Right ventricle myocardium superior (tissue), 1 donor: Measurements from ENCODE around the gene NIP7. TPM values are rescaled to one million over a fixed set of nuclear protein-coding genes. Genes with fewer than 3 reads are reported as not detected.
A peak's percentile ranks its signal among the peaks of the same experiment; 100 is the strongest.
"Not testable (repeated sequence)": the region's sequence is repeated elsewhere in the genome, so short reads cannot be mapped to it uniquely, and the experiment has no call there.

ENCODE experiments used
- ATAC-seq: fragments of 200-7000 bp; cut with Tn5 transposase; one replicate; pipeline ENCODE4 v1.9.1; 2020; ENCODE audit warnings: mild to moderate bottlenecking; ENCODE audit not compliant: poor library complexity
- DNase-seq: peaks from one replicate; pipeline ENCODE4 v3.0.0-alpha.2; 2020
- intact Hi-C: fragments of 100-400 bp; cut with DNase I; formaldehyde crosslinking; loops from one replicate; pipeline ENCODE4 v1.11.2; 2022
- total RNA-seq: library from RNA; stranded (reverse); fragmentation: NEBNext Ultra II Directional; extraction: Animal tissue kit (Norgen Biotek cat#: 25700); gene quantifications from one replicate; pipeline ENCODE4 v1.2.1, GENCODE V29; 2021
- donor health status: DM: no; HTN: yes; CAD: no; lungs with severe emphysema.

Gene NIP7
- total RNA-seq, 1 donor from 2014 or later, result 7.3 TPM

GRCh38 chr16:69330286-69331109 is 9.1 kb upstream of the NIP7 start, which contains the start of gene PDF:
Gene PDF (minus strand): TSS chr16:69330588. CDS start chr16:69330570, 18 bp downstream.
- DNase-seq (peak; percentile 96), ATAC-seq (peak; percentile 99)
- intact Hi-C loops, result no loop called here

DNA sequence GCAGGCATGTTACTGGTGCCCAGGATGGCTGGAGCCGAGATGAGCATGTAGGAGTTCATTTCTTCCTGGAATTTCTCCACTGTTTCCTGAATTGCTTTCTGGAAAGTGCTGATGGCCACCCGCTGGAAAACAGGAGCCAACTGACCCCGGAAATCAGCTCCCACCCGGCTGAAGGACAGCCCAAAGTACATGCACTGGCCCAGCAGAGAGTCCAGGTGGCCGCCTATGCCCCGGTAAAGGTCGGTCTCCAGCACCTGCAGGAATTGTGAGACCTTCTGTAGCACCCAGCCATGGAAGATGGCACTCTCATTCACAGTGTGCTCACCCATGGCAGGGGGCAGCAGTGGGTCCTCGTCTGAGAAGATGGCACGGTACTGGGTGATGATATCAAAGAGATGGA is 4.9 kb upstream of the NIP7 start:
- DNase-seq (no peak), ATAC-seq (no peak)
- intact Hi-C loops, result no loop called here

GRCh38 chr16:69338557-69339288 is 849 bp upstream of the NIP7 start:
- intact Hi-C loops, result no loop called here
- no peak for DNase-seq

GRCh38 chr16:69340095-69340644 is 598 bp downstream of the NIP7 start:
- ATAC-seq (no peak), DNase-seq (no peak)
- intact Hi-C loops, result no loop called here

More at GRCh38 chr16:69338557-69339288, 849 bp upstream of the NIP7 start:
- ATAC-seq, result no peak

GRCh38 chr16:69344171-69344570 is 4.6 kb downstream of the NIP7 start:
- intact Hi-C loops, result no loop called here
- DNase-seq (no peak), ATAC-seq (no peak)

GRCh38 chr16:69345923-69346322 is 6.4 kb downstream of the NIP7 start:
- intact Hi-C loops, result no loop called here
- ATAC-seq (no peak), DNase-seq (no peak)

- intact Hi-C loops, result no loop called here
- no peak for DNase-seq
- ATAC-seq, result no peak
Measured at GRCh38 chr16:69346683-69347082, 7.1 kb downstream of the NIP7 start.

DNA sequence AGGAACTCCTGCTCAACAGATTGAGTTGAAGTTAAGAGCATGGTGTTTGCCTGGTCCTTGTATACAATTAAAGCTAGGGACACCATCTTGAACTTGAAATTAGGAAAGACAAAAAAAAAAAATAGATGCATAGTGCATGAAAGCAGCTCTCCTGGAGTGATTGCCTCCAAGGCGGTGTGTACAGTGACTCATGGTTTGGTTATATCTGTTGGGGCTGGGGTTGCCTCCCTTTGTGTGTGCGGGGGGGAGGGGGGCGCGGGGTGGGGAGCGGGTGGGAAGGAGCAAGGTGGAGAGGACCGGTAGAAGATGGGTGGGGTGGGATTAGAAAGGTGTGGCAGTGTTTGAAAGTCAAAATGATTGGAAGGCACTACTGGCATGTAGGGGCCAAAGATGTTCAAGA is 8.7 kb downstream of the NIP7 start:
- intact Hi-C loops, result no loop called here
- no peak for ATAC-seq
- DNase-seq, result no peak

DNA sequence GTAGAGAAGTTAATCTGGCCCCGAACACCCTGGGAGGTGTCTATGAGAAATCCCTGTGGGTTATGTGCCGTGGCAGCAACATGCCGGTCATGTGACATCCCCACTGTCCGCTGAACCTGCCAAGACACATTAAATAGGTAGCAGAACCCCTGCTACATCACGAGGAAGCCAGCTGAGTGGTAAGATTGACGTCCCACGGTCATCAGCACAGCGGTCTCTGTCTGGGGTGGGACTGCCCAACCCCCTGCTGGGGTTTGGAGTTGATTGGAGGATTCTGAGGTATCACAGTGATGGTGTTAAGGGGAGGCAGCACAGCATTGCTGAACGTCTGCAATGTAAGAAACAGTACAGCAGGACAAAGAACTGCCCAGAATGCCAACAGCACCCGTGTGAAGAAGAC is 10.0 kb downstream of the NIP7 start:
- ATAC-seq, result no peak
- intact Hi-C loops, result no loop called here
- no peak for DNase-seq

DNA sequence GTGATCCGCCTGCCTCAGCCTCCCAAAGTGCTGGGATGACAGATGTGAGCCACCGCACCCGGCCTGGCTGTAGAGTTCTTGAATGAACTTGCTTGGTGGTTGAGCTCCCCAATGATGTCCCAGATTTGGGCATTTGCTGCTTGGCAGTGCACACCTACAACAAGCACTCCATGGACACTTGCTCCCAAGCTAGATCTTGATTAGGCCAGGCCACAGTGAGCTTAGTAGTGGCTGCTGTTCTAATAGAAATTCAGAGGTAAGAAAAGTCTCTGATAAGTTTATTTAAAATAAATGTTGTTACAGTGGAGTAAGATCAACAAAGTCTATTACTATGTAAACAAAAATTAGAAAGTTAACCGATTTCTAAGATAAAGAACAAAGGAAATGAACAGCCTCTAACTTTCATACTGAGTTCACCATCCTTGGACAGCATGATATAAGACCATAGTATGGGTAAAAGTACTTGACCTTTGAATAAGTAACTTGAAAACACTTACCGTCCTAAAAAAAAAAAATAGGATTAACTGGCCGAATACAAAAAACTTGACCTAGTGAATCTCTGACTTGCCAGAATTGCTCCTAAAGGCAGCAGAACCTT is 11.1 kb downstream of the NIP7 start:
- ATAC-seq (no peak), DNase-seq (no peak)
- intact Hi-C loops, result no loop called here

DNA sequence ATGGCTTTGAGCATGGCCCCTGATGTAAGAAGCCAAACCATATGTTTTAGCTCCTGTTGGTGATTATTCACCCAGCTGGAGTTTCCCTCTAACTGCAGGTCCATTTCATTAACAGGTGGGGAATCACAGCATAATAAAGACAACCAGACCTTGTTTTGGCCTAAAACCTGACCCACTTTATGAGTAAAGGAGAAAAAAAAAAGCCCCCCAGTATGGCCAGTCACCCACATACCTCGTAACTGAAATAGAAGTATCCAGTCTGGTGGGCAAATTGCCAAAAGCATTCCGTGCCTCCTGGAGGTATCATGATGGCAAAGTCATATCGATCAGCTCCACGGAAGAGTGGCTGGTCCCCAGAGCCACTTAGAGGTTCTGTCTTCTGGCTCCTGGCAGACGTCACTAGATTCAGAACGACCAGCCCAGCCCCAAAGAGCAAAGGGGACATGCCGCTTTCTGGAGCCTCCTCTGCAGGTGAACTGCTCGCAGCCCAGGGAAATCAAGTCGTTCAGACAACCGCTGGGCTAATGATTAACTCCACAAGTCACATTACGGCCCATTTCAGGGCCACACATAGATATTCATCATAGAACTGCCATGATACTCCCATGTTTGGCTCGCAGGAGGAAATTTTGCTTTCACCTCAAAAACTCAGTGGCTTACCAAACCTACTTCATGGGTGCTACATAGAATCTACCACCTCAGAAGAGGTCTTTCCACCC is 11.9 kb downstream of the NIP7 start, which contains the start of gene TMED6:
TSS of gene TMED6 (minus strand) at position 478 of the 719 bp plus-strand sequence. CDS start at position 445, 33 bp downstream.
- intact Hi-C loops, result no loop called here
- no peak for DNase-seq
- ATAC-seq, result no peak

DNA sequence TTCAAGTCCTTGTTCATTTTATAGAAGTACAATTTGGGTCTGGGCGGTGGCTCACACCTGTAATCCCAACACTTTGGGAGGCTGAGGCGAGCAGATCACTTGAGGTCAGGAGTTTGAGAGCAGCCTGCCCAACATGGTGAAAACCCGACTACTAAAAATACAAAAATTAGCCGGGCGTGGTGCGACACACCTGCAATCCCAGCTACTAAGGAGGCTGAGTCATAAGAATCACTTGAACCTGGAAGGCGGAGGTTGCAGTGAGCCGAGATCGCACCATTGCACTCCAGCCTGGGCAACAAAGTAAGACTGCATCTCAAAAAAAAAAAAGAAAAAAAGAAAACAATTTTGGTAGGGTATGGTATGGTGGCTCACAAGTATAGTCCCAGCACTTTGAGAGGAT is 20.5 kb downstream of the NIP7 start:
- intact Hi-C loops, ATAC-seq, DNase-seq: not testable (repeated sequence)

DNA sequence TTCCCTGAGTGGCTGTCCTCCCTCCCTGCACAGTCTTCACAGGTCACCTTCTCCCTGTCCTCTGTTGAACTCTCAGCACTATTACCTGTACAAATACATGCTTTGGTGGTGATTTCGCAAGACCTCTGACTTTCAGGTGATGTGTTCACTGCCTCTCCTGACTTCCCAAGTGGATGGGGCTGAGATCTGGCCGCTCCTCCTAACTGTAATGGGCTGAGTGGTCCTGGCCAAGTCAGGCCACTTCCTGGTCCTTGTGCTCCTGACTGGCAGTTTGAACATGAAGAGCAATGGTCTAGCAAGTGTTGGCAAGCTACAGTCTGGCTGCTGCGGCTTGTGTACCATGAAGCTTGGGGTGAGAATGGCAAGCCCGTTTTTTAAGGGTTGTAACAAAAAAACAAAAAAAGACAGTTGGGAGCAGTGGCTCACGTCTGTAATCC is 23.7 kb downstream of the NIP7 start:
- ATAC-seq (peak; percentile 31), DNase-seq (no peak)
- intact Hi-C loops, result no loop called here

- DNase-seq (no peak), ATAC-seq (no peak)
- intact Hi-C loops, result no loop called here
Measured at GRCh38 chr16:69364088-69364487, 24.5 kb downstream of the NIP7 start.

DNA sequence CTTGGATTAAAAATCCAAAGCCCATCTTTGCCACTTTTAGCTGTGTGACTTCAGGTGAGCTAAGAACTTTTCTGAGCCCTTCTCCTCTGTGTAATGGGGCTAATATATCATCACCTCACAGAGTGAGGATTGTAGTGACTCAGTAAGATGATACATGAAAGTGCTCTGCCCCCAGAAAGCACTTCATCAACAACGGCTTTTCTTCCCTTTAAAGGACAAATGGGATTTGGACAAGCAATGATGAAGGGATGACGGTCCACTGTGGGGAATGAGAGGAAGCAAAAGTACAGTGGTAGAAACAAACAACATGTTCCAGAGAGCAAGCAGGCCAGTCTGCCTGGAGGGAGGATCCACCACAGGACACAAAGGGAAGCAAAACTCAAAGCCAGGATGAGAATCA is 26.3 kb downstream of the NIP7 start:
- ATAC-seq (no peak), DNase-seq (no peak)

DNA sequence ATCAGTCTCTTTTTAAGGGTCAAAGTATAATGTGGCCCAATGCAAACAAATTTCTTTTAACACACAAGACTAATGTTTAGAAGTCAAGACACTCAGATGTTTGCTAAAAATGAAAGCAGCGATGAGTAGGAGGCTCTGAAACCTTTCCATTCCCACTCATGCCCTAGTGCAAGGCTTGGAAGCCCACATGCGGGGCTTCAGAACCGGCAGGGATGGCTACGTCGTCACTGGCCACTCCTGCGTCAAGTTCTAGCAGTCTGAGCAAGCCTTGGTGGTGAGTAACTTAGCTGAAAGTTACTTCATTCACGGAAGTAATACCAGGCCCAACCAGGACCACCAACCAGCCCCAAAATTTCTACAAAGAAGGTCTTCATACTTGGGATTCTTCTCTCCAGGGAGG is 26.9 kb downstream of the NIP7 start:
- intact Hi-C loops, result no loop called here
- DNase-seq, result no peak
- no peak for ATAC-seq

More for the DNA sequence above, 26.3 kb downstream of the NIP7 start:
- intact Hi-C loops, result no loop called here

- intact Hi-C loops, result no loop called here
- DNase-seq (no peak), ATAC-seq (no peak)
Measured at GRCh38 chr16:69367980-69368379, 28.4 kb downstream of the NIP7 start.

DNA sequence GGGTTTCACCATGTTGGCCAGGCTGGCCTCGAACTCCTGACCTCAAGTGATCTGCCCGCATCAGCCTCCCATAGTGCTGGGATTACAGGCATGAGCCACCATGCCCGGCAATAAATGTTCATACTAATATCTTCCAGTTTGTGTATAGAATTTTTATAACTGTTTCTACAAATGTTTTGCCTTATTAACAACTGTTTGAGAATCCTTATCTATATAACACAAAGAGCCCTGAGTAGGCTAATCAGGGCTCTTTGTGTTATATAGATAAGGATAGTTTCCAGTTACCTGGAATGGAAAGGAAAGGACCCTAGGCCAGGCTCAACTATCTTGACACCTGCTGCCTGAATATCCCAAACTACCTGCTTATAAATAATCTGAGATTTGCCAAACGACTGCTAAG is 29.3 kb downstream of the NIP7 start:
- ATAC-seq (no peak), DNase-seq (no peak)
- intact Hi-C loops, result no loop called here

DNA sequence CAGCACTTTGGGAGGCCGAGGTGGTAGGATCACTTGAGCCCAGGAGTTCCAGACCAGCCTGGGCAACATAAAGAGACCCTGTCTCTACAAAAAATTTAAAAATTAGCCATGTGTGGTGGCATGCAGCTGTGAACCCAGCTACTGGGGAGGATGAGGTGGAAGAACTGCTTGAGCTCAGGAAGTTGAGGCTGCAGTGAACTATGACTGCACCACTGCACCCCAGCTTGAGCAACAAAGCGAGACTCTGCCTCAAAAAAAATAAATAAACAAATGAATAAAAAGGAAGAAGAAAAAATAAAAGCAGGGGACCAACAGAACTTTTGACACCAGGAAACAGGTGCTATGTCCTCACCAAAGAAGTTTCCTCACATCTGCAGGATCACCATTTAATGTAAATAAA is 32.0 kb downstream of the NIP7 start:
- no peak for ATAC-seq
- intact Hi-C loops, result no loop called here
- DNase-seq, result no peak
